Measurements from ENCODE around the gene CRTAC1.
A peak's percentile ranks its signal among the peaks of the same experiment; 100 is the strongest.

GRCh38 chr10:98030093-98030821, at the start of gene CRTAC1:
- TF ChIP-seq CTCF (conservative IDR thresholded peaks at IDR 0.05; ENCODE audit: low read depth in 2 of 2): peak in 1 of 2 experiments; percentile 10; a peak in 2 of 4 replicates
- TF ChIP-seq EZH2 (IDR thresholded peaks at IDR 0.05; ENCODE audit: low read depth, unreplicated experiment): peak; percentile 63
- peak; percentile 69 for TF ChIP-seq POLR2AphosphoS5 (IDR thresholded peaks at IDR 0.05; ENCODE audit: low read depth)
- TF ChIP-seq REST (IDR thresholded peaks at IDR 0.05; ENCODE audit: unreplicated experiment): no peak
- TF ChIP-seq CREB1 (CRISPR knock-in tag; IDR thresholded peaks at IDR 0.05; ENCODE audit: low read depth): no peak
- TF ChIP-seq ZNF462 (CRISPR knock-in tag; IDR thresholded peaks at IDR 0.05): no peak
- no peak for TF ChIP-seq EZH2phosphoT487 (IDR thresholded peaks at IDR 0.05; ENCODE audit: unreplicated experiment)
- no peak for TF ChIP-seq STAT1 (IDR thresholded peaks at IDR 0.05; ENCODE audit: unreplicated experiment)
- TF ChIP-seq ZNF331 (CRISPR knock-in tag; IDR thresholded peaks at IDR 0.05; ENCODE audit: low read depth): no peak
- TF ChIP-seq JUNB (IDR thresholded peaks at IDR 0.05; ENCODE audit: unreplicated experiment): no peak
- no peak for TF ChIP-seq ETS1 (IDR thresholded peaks at IDR 0.05)
- TF ChIP-seq ZNF114 (CRISPR knock-in tag; IDR thresholded peaks at IDR 0.05): no peak

All from GM23338 (cell line).